DMS114 treated with DMSO at 0.1 percent for 48 hours (cell line): ENCODE results near the gene LYSMD2.

Experiments used
- DNase-seq: peaks from one replicate; lab custom pipeline; 2025; ENCODE audit not compliant: unreplicated experiment; lab: John Stamatoyannopoulos, UW

LYSMD2 gene

GRCh38 chr15:51720201-51720995 is 17.1 kb downstream of the LYSMD2 start:
- no peak for DNase-seq

GRCh38 chr15:51718746-51719145 is 18.7 kb downstream of the LYSMD2 start:
- DNase-seq, result no peak

GRCh38 chr15:51718219-51718618 is 19.2 kb downstream of the LYSMD2 start:
- no peak for DNase-seq

- no peak for DNase-seq
These were observed 22.5 kb downstream of the LYSMD2 start for GRCh38 chr15:51714911-51715310.

- DNase-seq, result no peak
These were observed 23.3 kb downstream of the LYSMD2 start for GRCh38 chr15:51714162-51714561.

GRCh38 chr15:51709031-51709430 is 28.4 kb downstream of the LYSMD2 start:
- DNase-seq, result no peak

- DNase-seq, result no peak
These were observed 29.4 kb downstream of the LYSMD2 start for GRCh38 chr15:51708013-51708412.

- no peak for DNase-seq
These were observed 30.4 kb downstream of the LYSMD2 start for GRCh38 chr15:51706926-51707608.

- no peak for DNase-seq
These were observed 31.2 kb downstream of the LYSMD2 start for GRCh38 chr15:51706291-51706690.

GRCh38 chr15:51702710-51703109 is 34.7 kb downstream of the LYSMD2 start:
- no peak for DNase-seq

- DNase-seq, result no peak
These were observed 38.1 kb downstream of the LYSMD2 start for GRCh38 chr15:51699373-51699772.

GRCh38 chr15:51697163-51697562 is 40.3 kb downstream of the LYSMD2 start:
- no peak for DNase-seq

GRCh38 chr15:51696566-51696965 is 40.9 kb downstream of the LYSMD2 start:
- no peak for DNase-seq

GRCh38 chr15:51692154-51692553 is 45.3 kb downstream of the LYSMD2 start:
- DNase-seq, result no peak

- DNase-seq, result no peak
These were observed 48.6 kb downstream of the LYSMD2 start for GRCh38 chr15:51688863-51689262.

- DNase-seq, result no peak
These were observed 49.9 kb downstream of the LYSMD2 start for GRCh38 chr15:51687565-51687964.

GRCh38 chr15:51681303-51681963 is 56.0 kb downstream of the LYSMD2 start, which contains the start of gene SCG3:
Gene SCG3, plus strand, starts transcription at chr15:51681503. Its CDS starts 253 bp downstream, at chr15:51681756.
- peak; percentile 57 for DNase-seq

- DNase-seq, result no peak
These were observed 57.1 kb downstream of the LYSMD2 start for GRCh38 chr15:51680321-51680720.

GRCh38 chr15:51678096-51678495 is 59.4 kb downstream of the LYSMD2 start:
- no peak for DNase-seq

GRCh38 chr15:51677452-51677851 is 60.0 kb downstream of the LYSMD2 start:
- DNase-seq, result no peak

GRCh38 chr15:51677021-51677420 is 60.4 kb downstream of the LYSMD2 start:
- DNase-seq, result no peak

- no peak for DNase-seq
These were observed 62.2 kb downstream of the LYSMD2 start for GRCh38 chr15:51675234-51675633.
